Right atrium auricular region (tissue), 2 donors: ENCODE results near the gene CHML. TPM values are rescaled to one million over a fixed set of nuclear protein-coding genes. Genes with fewer than 3 reads are reported as not detected.

ENCODE experiments used
- DNase-seq: peaks from one replicate; pipeline ENCODE4 v3.0.0-alpha.2; 2019; ENCODE audit warnings: low spot score
- H3K27ac ChIP-seq, 2 donors: fragments of 200-600 bp; sonication (generic); 1 replicate in 1 of 2; 2 replicates in 1 of 2; pipeline ENCODE4 v1.5.1; 2016 to 2019
- H3K27me3 ChIP-seq, 2 donors: fragments of 200-600 bp; sonication (generic); one replicate each; pipeline versions ENCODE4 v1.5.1 to v1.6.0; 2017 to 2019
- H3K36me3 ChIP-seq: fragments of 200-600 bp; sonication (generic); one replicate; pipeline ENCODE4 v1.5.1; 2016
- H3K4me1 ChIP-seq, 2 donors: fragments of 200-600 bp; sonication (generic); one replicate each; pipeline versions ENCODE4 v1.5.1 to v1.6.0; 2017 to 2019
- H3K4me3 ChIP-seq, 2 donors: fragments of 200-600 bp; sonication (generic); 1 replicate in 1 of 2; 2 replicates in 1 of 2; pipeline ENCODE4 v1.5.1; 2017 to 2019; ENCODE audit warnings: mild to moderate bottlenecking in 1 of 2, moderate library complexity in 1 of 2
- H3K9me3 ChIP-seq, 2 donors: fragments of 200-600 bp; sonication (generic); one replicate each; pipeline ENCODE4 v1.5.1; 2019
- total RNA-seq, 2 donors: library from RNA; depleted of rRNA; stranded (reverse); fragments of >200 nt; gene quantifications; one replicate each; pipeline ENCODE4 v1.1.0, GENCODE V29; 2016
- TF ChIP-seq, protein P1 (sequence below), 2 donors: fragments of 200-600 bp; sonication (generic); IDR thresholded peaks; one replicate each; pipeline ENCODE4 v1.5.1; 2019; ENCODE audit warnings: antibody characterized with exemption in 2 of 2

The CHML gene
- total RNA-seq, 2 donors from 2014 or later, result 2.7 to 3.2 TPM

DNA sequence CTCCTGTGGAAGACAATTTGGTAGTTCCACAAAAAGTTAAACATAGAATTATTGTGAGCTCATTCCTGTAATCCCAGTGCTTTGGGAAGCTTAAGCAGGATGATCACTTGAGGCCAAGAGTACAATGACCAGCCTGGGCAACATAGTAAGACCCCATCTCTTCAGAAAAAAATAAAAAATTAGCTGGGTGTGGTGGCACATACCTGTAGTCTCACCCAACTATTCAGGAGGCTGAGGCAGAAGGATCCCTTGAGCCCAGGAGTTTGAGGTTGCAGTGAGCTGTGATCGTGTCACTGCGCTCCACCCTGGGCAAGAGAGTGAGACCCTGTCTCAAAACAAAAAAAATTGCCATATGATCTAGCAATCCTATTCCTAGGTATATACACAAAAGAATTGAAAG, 4.1 kb upstream of the CHML start:
- no peaks in the 10 kb centered on the region for H3K4me1 ChIP-seq
- no peak for DNase-seq
- no peaks in the 10 kb centered on the region for H3K9me3 ChIP-seq
- H3K36me3 ChIP-seq, result no peaks in the 10 kb centered on the region
- H3K4me3 ChIP-seq, result no peak overlapping the region
- TF ChIP-seq, protein P1, sequence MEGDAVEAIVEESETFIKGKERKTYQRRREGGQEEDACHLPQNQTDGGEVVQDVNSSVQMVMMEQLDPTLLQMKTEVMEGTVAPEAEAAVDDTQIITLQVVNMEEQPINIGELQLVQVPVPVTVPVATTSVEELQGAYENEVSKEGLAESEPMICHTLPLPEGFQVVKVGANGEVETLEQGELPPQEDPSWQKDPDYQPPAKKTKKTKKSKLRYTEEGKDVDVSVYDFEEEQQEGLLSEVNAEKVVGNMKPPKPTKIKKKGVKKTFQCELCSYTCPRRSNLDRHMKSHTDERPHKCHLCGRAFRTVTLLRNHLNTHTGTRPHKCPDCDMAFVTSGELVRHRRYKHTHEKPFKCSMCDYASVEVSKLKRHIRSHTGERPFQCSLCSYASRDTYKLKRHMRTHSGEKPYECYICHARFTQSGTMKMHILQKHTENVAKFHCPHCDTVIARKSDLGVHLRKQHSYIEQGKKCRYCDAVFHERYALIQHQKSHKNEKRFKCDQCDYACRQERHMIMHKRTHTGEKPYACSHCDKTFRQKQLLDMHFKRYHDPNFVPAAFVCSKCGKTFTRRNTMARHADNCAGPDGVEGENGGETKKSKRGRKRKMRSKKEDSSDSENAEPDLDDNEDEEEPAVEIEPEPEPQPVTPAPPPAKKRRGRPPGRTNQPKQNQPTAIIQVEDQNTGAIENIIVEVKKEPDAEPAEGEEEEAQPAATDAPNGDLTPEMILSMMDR (IDR thresholded peaks at IDR 0.05), result no peak
- no peaks in the 10 kb centered on the region for H3K27me3 ChIP-seq
- H3K27ac ChIP-seq, result no peak overlapping the region

DNA sequence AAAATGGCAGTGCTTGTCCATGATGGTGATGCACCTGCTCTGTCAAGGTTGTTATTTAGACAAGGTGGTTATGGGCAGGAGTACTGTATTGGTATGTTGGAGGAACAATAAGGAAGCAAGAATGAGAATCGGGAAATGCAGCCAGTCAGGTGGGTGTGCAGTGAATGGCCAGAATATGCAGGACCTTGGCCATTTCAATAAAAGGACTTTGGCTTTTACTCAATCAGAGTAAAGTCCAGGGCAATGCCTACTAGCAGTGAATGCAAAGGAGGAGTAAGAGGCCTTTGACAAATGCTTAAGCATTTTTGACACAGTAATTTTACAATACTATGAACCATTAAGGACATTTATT, 2.4 kb upstream of the CHML start:
- peaks cover 0 to 10% of the 10 kb centered on the region in 2 donors for H3K4me1 ChIP-seq
- no peaks in the 10 kb centered on the region for H3K27me3 ChIP-seq
- H3K9me3 ChIP-seq, result no peaks in the 10 kb centered on the region
- H3K27ac ChIP-seq, result no peak overlapping the region
- no peak overlapping the region for H3K4me3 ChIP-seq
- DNase-seq, result no peak
- H3K36me3 ChIP-seq, result no peaks in the 10 kb centered on the region
- TF ChIP-seq, protein P1 (IDR thresholded peaks at IDR 0.05), result no peak

DNA sequence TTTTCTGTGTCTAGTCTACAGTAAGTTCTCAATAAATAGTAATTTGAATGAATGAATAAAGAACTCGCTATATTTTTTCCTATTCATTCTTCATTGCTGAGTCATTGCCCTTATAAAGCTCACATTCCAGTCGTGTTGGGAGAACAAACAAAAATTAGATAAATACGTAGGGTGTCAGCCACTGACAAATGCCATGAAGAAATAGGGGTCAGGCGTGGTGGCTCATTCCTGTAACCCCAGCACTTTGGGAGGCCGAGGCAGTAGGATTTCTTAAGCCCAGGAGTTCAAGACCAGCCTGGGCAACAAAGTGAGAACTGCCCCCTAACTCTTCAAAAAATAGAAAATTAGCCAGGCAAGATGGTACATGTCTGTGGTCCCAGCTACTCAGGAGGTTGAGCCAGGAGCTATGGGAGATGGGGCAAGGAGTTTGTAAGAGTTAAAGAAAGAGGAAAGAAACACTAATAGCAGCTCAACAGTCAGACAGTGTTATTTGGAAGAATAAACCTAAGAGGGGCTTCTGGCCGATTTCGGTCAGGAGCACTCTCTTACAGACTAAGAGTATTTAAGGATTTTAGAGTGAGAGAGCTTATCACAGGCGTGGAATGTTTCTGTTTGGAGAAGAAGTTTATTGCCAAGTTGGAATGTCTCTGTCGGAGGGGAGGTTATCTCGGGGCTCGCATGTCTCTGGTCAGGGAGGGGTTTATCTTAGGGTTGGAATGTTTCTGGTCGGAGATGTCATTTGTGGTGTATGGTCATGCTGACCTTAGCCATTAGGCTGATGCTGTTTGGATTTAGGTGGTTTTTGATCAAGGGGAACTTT, 1.8 kb upstream of the CHML start:
- Histone ChIP-seq H3K27me3 (no peaks in the 10 kb centered on the region), H3K9me3 (no peaks in the 10 kb centered on the region), H3K27ac (no peak overlapping the region), H3K4me1 (peaks cover 0 to 10% of the 10 kb centered on the region in 2 donors), H3K4me3 (no peak overlapping the region), H3K36me3 (no peaks in the 10 kb centered on the region)
- TF ChIP-seq, protein P1 (IDR thresholded peaks at IDR 0.05), result no peak
- DNase-seq, result no peak

DNA sequence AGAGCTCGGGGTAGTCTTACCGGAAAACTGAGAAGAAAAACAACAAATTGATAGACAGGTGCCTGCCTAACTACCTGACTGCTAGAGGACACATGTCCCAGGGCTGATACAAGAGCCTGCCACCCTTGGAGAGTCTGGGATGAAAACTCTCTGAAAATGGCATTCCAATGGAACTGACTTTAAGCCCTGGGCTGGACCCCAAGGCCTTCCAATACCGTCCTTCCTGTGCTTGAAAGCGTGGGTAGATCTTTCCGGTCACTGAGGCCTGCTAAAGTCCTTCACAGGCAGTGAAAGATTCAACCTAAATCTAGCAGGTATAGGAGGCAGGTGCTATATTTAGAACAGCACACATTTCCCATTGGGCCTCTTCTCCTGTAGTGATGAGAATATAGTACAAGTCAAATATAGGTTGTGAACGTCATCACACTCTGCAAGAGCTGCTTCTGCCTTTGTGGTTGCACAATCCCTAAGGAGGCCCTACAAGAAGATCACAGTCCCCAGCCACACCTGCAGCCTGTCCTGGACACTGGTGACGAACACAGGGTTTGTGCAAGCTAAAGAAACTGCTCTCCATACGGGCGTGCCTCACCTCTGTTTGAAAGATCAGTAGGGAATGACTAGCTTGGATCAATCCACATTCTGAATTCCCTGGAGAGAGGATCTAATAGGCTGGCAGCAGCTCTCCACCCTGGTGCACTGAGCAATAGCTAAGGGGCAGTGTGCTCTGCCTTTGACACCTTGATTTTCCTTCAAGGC, 876 bp upstream of the CHML start:
- no peaks in the 10 kb centered on the region for H3K27me3 ChIP-seq
- peak overlapping the region; percentile 55 to 68 for H3K27ac ChIP-seq
- H3K36me3 ChIP-seq, result no peaks in the 10 kb centered on the region
- peak overlapping the region in 1 of 2 donors; percentile 87 for H3K4me3 ChIP-seq
- H3K9me3 ChIP-seq, result no peaks in the 10 kb centered on the region
- H3K4me1 ChIP-seq, result peaks cover 0 to 10% of the 10 kb centered on the region in 2 donors
- TF ChIP-seq, protein P1 (IDR thresholded peaks at IDR 0.05), result no peak
- DNase-seq, result no peak

DNA sequence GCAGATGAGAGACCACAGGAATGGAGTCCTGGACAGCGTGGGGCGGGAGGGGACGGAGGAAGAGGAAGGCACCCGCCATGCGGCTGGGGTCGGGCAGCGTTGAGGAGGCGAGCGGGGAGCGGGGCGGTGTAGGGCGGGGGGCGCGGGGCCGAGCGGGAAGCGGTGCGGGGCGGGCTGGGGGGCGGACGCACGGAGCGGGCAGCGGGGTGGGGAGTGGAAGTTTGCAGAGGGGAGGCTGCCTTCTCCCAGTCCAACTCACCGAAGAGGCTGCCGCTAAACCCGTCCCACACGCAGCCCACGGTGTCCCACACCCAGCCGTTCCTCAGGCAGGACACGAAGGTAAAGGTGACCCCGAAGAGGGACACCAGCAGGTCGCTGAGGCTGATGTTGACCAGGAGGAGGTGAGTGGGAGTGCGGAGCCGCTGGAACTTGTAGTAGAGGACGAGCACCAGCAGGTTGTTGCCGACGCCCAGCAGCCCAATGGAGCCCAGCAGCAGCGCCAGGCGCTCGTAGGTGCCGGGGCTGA, 483 bp downstream of the CHML start:
- Histone ChIP-seq H3K27me3 (no peaks in the 10 kb centered on the region), H3K36me3 (no peaks in the 10 kb centered on the region), H3K27ac (peak overlapping the region; percentile 79 to 82), H3K4me3 (peak overlapping the region; percentile 87), H3K4me1 (peaks cover 0 to 10% of the 10 kb centered on the region in 2 donors), H3K9me3 (no peaks in the 10 kb centered on the region)
- DNase-seq, result no peak
- TF ChIP-seq, protein P1 (IDR thresholded peaks at IDR 0.05), result no peak
